Measurements from ENCODE around the gene TMEFF2. TPM values are rescaled to one million over a fixed set of nuclear protein-coding genes. Genes with fewer than 3 reads are reported as not detected.

The TMEFF2 gene
- total and polyA plus RNA-seq, 2 of the 8 experiments (the other 6 are each of a cell fraction or from before 2014, with no cell fraction given), result 0.91 to 3.7 TPM

GRCh38 chr2:192069417-192069816, 125.3 kb downstream of the TMEFF2 start:
- ChIA-PET CTCF (ENCODE audit: partially characterized antibody) (no interaction called here), POLR2A (ENCODE audit: partially characterized antibody) (no interaction called here)

More at GRCh38 chr2:192069417-192069816, 125.3 kb downstream of the TMEFF2 start:
- whole genome bisulfite sequencing, 2 experiments (ENCODE audit: extremely low coverage in 1 of 2, insufficient coverage in 1 of 2, insufficient read length in 1 of 2, insufficient replicate concordance in 2 of 2, low coverage in 1 of 2, low lambda C conversion rate in 2 of 2, missing lambda C conversion rate in 1 of 2), result 85% methylated on average over 1 of the region's 1 CpG; no CpG with 5 or more reads in 1 of the 2 experiments
- FAIRE-seq, result no peak
- H3K4me3 ChIP-seq (ENCODE audit: extremely low read depth in 1 of 4, insufficient read depth in 2 of 4, low read depth in 3 of 4, low read length in 4 of 4), result no peak overlapping the region
- no peak overlapping the region for H3K23ac ChIP-seq (ENCODE audit: insufficient read length)
- no peaks in the 10 kb centered on the region for H3K23me2 ChIP-seq (ENCODE audit: low read depth, low read length)
- no peak overlapping the region for H2AK5ac ChIP-seq (ENCODE audit: low read depth, low read length)
- no peak overlapping the region for H2BK12ac ChIP-seq (ENCODE audit: low read depth, low read length)
- H4K8ac ChIP-seq (ENCODE audit: extremely low read depth, insufficient read depth, low read length), result no peak overlapping the region
- H4K20me1 ChIP-seq (replicated peaks in 1 of 2; ENCODE audit: control insufficient read depth in 1 of 2, insufficient read depth in 2 of 2, low read length in 2 of 2), result no peaks in the 10 kb centered on the region
- no peak overlapping the region for H3K4me2 ChIP-seq (ENCODE audit: insufficient read depth in 1 of 2, low read depth in 2 of 2, low read length in 2 of 2)
- DNase-seq (ENCODE audit: low read depth in 1 of 2, low spot score in 2 of 2), result no peak
- H3K56ac ChIP-seq (replicated peaks; ENCODE audit: insufficient read length, low read depth, low read length), result no peak overlapping the region
- no peaks in the 10 kb centered on the region for H3K27me3 ChIP-seq (replicated peaks in 1 of 4; ENCODE audit: control insufficient read depth in 3 of 4, extremely low read depth in 1 of 4, insufficient read depth in 3 of 4, low read length in 3 of 4)
- no peak overlapping the region for H3K27ac ChIP-seq (ENCODE audit: low read depth, low read length)
- no peak overlapping the region for H2BK15ac ChIP-seq (ENCODE audit: low read length)
- TF ChIP-seq BACH1 (IDR thresholded peaks at IDR 0.05; ENCODE audit: low read length) (no peak), EP300 (IDR thresholded peaks at IDR 0.05; ENCODE audit: borderline replicate concordance in 1 of 2, low read depth in 2 of 2, low read length in 2 of 2) (no peak), EGR1 (IDR thresholded peaks at IDR 0.05; ENCODE audit: borderline replicate concordance, low read depth, low read length) (no peak)
- no peaks in the 10 kb centered on the region for H3K4me1 ChIP-seq (replicated peaks in 1 of 4; ENCODE audit: control insufficient read depth in 3 of 4, insufficient read depth in 4 of 4, low read length in 3 of 4)
- H3K9ac ChIP-seq (replicated peaks in 1 of 4; ENCODE audit: extremely low read depth in 1 of 4, low read depth in 3 of 4, low read length in 3 of 4), result no peak overlapping the region
- H2AFZ ChIP-seq (ENCODE audit: low read length), result no peak overlapping the region
- H3K36me3 ChIP-seq (ENCODE audit: control insufficient read depth in 2 of 4, insufficient read depth in 4 of 4, low read length in 3 of 4), result no peaks in the 10 kb centered on the region
- H2BK20ac ChIP-seq (ENCODE audit: low read length), result no peak overlapping the region
- H2BK5ac ChIP-seq (ENCODE audit: low read depth, low read length), result no peak overlapping the region
- H4K5ac ChIP-seq (ENCODE audit: insufficient read length, low read depth, low read length), result no peak overlapping the region
- H3K18ac ChIP-seq (ENCODE audit: extremely low read depth, low read length), result no peak overlapping the region
- H2BK120ac ChIP-seq (replicated peaks; ENCODE audit: low read depth, low read length), result no peak overlapping the region
- H3K4ac ChIP-seq (replicated peaks; ENCODE audit: insufficient read length, low read depth, low read length), result no peak overlapping the region
- no peaks in the 10 kb centered on the region for H3K9me3 ChIP-seq (ENCODE audit: insufficient read depth in 2 of 2, low read depth in 1 of 2, low read length in 1 of 2)
- H4K91ac ChIP-seq (replicated peaks; ENCODE audit: insufficient read length, low read length), result no peak overlapping the region
- no peaks in the 10 kb centered on the region for H3K79me1 ChIP-seq (ENCODE audit: low read depth, low read length)
- H3K14ac ChIP-seq (ENCODE audit: insufficient read length), result no peak overlapping the region
- no peaks in the 10 kb centered on the region for H3K79me2 ChIP-seq (ENCODE audit: control insufficient read depth in 1 of 2, insufficient read depth in 2 of 2, low read length in 2 of 2)

All from H1 (cell line).